GM18907 (cell line): ENCODE measurements around the gene OXCT2.
"Not testable (repeated sequence)": the region's sequence is repeated elsewhere in the genome, so short reads cannot be mapped to it uniquely, and the experiment has no call there.

Experiments used
- ATAC-seq: cut with Tn5 transposase; IDR thresholded peaks from one replicate; pipeline ENCODE4 v1.9.1; 2021; ENCODE audit warnings: mild to moderate bottlenecking, moderate library complexity; ENCODE audit not compliant: unreplicated experiment

OXCT2 gene

GRCh38 chr1:39771022-39771532, at the start of gene OXCT2:
Gene OXCT2 (minus strand): TSS chr1:39771348. CDS start chr1:39771255, 93 bp downstream.
- not testable (repeated sequence) for ATAC-seq

DNA sequence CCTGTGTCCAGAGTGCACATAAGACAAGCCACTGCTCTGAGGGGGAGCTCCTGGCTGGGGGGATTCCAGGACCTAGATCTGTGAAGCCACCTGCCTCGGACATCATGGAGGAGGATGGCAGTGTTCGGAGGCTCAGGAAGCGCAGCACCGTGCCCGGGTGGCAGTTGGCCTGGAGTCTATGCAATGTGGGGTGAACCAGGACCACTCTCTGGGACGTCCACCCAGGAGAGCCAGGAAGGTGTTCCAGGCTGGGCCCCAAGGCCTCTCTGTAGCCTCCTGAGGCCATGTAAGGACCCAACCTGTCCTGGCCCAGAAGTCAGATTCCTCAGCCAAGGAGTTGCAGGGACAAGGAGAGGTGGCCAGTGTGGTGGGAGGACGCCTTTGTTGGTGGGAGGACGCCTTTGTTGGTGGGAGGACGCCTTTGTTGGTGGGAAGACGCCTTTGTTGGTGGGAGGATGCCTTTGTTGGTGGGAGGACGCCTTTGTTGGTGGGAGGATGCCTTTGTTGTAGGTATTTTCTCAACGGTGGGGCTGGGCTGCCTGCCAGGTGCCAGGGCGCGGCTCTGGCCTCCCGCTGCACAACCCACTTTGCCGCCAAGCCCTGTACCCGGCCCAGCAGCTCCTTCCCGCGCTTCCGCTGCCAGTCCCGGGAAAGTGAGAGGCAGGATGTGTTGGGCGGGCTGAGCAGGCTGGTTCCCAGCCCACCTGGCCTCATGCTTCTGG, 48.1 kb upstream of the OXCT2 start:
- ATAC-seq: no peak

DNA sequence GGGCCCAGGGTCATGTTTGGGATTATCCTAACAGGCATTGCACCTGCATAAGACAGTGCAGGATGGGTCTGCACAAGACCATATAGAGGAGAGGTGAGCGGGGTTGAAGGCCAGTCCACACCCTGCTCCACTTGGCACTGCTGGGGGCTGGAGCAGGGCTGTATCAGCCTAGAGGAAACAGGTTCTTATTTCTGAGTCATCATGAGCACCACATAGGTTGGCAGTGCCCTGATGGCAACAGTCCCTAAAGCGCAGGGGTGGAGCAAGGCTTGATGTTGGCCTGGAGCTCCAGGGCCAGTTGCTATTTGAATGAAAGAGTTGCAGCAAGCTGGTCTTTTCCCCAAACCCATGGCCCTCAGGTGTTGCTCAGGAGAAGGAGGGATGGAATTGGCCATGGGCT, 47.3 kb upstream of the OXCT2 start:
- no peak for ATAC-seq

DNA sequence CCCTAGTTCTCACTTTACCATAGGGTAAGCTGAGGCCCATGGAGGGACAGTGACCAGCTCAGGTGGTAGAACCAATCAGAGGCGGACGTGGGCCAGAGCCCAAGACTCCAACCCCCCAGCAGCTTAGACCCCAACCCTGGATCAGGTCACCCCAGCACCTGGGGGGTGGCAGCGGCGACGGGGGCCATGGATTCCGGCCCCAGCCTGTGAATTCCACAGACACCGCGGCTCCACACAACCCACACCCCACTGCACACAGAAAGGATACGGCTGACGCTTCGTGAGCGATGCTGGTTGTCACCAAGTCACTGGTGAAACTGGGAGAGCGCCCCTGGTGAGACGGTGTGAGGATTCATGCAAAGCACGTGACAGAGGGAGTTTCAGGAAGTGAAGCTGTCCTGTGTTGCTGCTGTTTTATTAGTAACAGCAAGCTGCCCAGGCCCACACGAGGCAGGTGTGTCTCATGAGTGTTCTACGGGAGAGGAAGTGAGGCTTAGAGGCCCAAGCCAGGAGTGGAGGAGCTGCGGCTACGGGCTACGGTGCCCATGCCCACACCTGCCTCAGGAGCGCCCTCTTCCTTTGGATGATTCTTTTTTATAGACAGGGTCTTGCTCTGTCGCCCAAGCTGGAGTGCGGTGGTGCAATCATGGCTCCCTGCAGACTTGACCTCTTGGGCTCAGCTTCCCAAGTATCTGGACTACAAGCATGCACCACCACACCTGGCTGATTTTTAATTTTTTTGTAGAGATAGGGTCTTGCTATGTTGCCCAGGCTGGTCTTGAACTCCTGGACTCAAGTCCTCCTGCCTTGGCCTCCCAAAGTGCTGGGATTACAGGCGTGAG, 46.2 kb upstream of the OXCT2 start:
- ATAC-seq: peak; percentile 84

GRCh38 chr1:39816415-39817090, 45.4 kb upstream of the OXCT2 start:
- peak; percentile 43 for ATAC-seq

- ATAC-seq: no peak
These were observed 41.8 kb upstream of the OXCT2 start for GRCh38 chr1:39812913-39813312.

DNA sequence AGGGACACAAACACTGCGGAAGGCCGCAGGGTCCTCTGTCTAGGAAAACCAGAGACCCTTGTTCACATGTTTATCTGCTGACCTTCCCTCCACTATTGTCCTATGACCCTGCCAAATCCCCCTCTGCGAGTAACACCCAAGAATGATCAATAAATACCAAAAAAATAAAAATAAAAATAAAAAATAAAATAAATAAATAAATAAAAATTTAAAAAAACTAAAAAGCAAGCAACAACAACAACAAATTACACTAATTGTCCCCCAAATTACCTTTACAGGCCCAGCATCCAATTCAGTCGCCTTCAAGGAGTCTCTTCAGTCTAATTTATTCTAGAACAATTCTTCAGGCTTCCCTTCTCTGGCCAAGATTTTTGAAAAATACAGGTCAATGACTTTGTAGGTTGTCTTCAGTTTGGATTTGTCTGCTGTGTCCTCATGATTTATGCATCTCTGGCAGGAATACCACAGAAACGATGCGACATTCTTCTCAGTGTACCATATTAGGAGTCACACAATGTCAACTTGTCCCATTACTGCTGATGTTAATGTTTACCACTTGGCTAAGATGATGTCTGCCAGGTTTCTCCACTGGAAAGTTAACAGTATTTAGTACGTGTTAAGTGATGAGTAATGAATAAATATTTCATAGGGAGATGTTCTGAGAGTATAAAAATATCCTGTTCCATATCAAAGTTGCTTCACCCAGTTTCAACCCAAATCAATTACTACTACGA, 37.8 kb upstream of the OXCT2 start:
- ATAC-seq: no peak

GRCh38 chr1:39805385-39805784, 34.2 kb upstream of the OXCT2 start:
- ATAC-seq: no peak

GRCh38 chr1:39802496-39803260, 31.5 kb upstream of the OXCT2 start:
- no peak for ATAC-seq

GRCh38 chr1:39800471-39800835, 29.3 kb upstream of the OXCT2 start:
- no peak for ATAC-seq

DNA sequence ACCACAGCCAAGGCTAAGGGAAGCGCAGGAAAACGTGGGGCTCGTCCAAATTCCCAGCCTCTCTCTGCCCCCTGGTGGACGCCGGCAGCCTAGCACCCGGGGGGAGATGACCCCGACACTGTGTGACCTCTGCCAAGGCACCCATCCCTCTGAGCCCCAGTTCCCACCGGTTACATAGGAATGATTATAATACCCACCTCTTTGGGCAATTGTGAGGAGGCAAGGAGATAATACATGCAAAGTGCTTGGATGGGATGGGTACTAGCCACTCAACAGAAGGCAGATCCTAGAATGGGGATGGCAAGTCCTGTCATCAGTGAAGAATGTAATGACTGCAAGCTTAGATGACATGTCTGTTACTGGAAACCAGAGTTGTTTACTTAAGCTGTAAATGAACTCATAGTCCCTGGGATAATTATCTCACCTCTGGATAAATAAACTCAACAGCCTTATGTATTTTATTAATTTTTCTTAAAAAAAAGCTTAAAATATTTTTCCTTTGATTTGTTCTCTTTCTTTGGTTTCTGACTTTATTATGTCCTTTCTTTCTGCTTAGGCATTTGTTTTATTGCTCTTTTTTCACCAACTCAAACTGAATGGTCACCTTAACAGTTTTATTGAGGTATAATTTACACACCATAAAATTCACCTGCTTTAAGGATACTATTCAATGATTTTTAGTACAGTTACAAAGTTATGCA, 28.8 kb upstream of the OXCT2 start:
- ATAC-seq: peak; percentile 64

DNA sequence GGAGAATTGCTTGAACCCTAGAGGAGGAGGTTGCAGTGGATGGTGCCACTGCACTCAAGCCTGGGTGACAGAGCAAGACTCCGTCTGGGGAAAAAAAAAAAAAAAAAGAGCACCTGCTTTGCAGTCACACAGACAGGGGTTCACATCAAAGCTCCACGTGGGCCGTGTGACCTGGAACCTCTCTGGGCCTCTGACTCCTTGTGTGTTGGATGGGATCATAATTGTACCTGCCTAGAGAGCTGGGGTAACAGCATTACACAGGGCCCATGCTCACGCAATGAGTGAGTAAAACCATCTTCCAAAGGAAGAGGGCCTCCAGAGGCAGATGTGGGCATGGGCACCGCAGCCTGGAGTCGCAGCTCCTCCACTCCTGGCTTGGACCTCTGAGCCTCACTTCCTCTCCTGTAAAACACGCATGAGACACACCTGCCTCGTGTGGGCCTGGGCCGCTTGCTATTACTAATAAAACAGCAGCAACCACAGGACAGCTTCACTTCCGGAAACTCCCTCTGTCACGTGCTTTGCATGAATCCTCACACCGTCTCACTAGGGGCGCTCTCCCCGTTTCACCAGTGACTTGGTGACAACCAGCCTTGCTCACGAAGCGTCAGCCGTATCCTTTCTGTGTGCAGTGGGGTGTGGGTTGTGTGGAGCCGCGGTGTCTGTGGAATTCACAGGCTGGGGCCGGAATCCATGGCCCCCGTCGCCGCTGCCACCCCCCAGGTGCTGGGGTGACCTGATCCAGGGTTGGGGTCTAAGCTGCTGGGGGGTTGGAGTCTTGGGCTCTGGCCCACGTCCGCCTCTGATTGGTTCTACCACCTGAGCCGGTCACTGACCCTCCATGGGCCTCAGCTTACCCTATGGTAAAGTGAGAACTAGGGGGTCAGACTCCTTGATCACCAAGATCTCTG, 28.0 kb upstream of the OXCT2 start:
- peak; percentile 91 for ATAC-seq

GRCh38 chr1:39795651-39796050, 24.5 kb upstream of the OXCT2 start:
- ATAC-seq: no peak

DNA sequence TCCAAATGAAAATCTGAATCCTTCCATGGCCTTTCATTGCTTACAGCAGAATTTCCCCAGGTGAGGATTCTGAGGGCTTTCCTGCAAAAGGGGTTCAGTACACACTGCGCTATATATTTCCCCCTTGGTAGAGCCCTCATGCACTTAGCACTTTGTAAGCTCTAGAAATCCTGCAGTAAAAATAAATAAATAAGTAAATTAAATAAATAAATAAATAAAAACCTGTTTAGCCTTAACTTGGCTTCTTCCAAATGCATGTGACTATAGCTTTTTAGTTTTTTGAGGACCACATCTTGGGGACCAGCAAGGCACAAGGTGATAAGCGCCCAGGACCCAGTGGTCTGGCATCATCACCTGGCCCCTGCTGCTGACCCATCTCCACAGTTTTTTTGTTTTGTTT, 20.7 kb upstream of the OXCT2 start:
- no peak for ATAC-seq

DNA sequence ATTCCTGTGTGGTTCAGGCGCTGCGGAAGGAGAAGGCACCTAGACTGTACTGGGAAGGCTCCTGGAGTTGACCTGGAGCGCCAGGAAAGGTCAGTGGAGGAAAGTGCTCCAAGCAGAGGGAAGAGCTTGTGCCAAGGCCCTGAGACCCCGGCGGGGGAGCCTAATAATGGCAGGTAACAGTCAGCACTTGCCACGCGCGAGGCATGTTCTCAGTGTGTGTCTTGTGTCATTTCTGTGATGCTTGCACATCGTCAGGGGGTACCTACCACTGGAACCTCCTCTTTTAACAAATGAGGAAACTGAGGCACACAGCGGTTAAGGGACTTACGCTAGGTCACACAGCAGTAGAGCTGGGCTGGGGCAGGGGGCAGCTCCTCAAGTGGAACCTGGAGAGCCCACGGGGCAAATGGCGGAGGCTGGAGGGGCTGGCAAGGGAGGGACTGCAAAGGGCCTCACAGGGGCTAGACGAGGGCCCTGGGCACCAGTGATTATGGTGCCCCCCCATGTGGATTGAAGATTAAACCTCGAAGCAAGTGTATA, 18.5 kb upstream of the OXCT2 start:
- no peak for ATAC-seq

DNA sequence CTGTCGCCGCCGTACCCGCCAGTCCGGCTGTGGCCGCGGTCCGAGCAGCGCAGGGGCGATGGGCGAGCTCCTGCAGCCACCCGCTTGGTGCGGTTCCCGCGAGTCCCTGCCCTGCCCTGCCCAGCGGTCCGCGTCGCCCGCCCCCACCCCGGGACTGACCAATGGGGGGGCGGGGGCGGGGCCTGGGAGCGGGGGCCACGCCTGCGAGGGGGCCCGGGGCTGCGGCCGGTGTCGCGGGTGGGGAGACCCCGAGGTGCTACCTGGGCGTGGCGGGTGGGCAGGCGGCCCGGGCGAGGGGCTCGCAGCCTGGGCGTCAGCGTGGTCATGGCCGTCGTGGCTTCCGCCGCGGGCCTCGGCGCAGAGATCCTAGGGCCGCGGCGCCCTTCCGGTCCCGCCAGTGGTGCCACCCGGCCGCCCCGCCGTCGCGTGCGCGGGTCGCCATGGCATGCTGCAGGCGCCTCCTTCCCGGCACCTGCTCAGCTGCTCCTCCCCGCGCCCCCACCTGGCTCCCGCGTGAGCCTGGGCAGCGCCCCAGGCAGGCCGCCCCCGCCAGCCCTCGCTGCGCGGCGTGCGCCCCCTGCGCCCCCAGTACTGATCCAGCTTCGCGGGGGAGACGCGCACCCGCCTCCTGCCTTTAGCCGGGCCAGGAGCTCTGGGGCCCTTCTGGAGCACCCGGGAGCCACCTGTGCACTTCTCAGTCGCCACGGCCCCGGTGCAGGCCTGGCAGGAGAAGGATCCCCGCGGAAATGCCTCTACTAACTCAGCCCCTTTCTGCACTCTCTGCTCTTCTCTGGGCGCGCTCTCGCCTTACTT, 17.8 kb upstream of the OXCT2 start, which contains the start of gene BMP8B:
Gene BMP8B, minus strand, starts transcription at position 108 of the 813 bp plus-strand sequence. CDS start 380 bp downstream, outside the sequence.
- peak; percentile 58 for ATAC-seq

GRCh38 chr1:39788426-39788757, 17.2 kb upstream of the OXCT2 start:
- ATAC-seq: peak; percentile 4
